Ishikawa (cell line): Measurements from ENCODE around the gene CSRP1.

Source experiments
- CEBPB ChIP-seq: IDR thresholded peaks from 2 replicates; pipeline ENCODE4 v1.6.1; 2012
- CREB1 ChIP-seq: IDR thresholded peaks from 2 replicates; pipeline ENCODE4 v1.6.1; 2012; ENCODE audit warnings: low read depth
- EGR1 ChIP-seq: IDR thresholded peaks from 2 replicates; pipeline ENCODE4 v1.6.1; 2012
- EP300 ChIP-seq: IDR thresholded peaks from 2 replicates; pipeline ENCODE4 v1.6.1; 2012; ENCODE audit warnings: borderline replicate concordance
- FOXM1 ChIP-seq: IDR thresholded peaks from 2 replicates; pipeline ENCODE4 v1.6.1; 2012; ENCODE audit warnings: low read depth, borderline replicate concordance
- MAX ChIP-seq: IDR thresholded peaks from 2 replicates; pipeline ENCODE4 v1.6.1; 2012
- NFIC ChIP-seq: IDR thresholded peaks from 2 replicates; pipeline ENCODE4 v1.6.1; 2012
- RAD21 ChIP-seq: IDR thresholded peaks from 2 replicates; pipeline ENCODE4 v1.6.1; 2012; ENCODE audit warnings: low read depth
- TAF1 ChIP-seq: IDR thresholded peaks from 2 replicates; pipeline ENCODE4 v1.6.1; 2012; ENCODE audit warnings: low read depth, mild to moderate bottlenecking
- TCF12 ChIP-seq: IDR thresholded peaks from 2 replicates; pipeline ENCODE4 v1.6.1; 2012; ENCODE audit warnings: low read depth
- TEAD4 ChIP-seq: IDR thresholded peaks from 2 replicates; pipeline ENCODE4 v1.6.1; 2012
- YY1 ChIP-seq: IDR thresholded peaks from 2 replicates; pipeline ENCODE4 v1.6.1; 2012; ENCODE audit warnings: low read depth
- ZBTB7A ChIP-seq: IDR thresholded peaks from 2 replicates; pipeline ENCODE4 v1.6.1; 2012; ENCODE audit warnings: low read depth
- TF ChIP-seq, protein P1 (sequence below): IDR thresholded peaks from 2 replicates; pipeline ENCODE4 v1.6.1; 2012
- TF ChIP-seq, protein P2 (sequence below): IDR thresholded peaks from 2 replicates; pipeline ENCODE4 v1.6.1; 2012; ENCODE audit warnings: low read depth, mild to moderate bottlenecking

CSRP1 gene

GRCh38 chr1:201542309-201543035 is 35.5 kb upstream of the CSRP1 start:
- TF ChIP-seq YY1 (no peak), EGR1 (no peak), EP300 (no peak), MAX (no peak), TAF1 (no peak), FOXM1 (no peak), TCF12 (no peak), CEBPB (no peak), CREB1 (no peak), NFIC (no peak), TEAD4 (no peak), ZBTB7A (no peak), RAD21 (no peak)
- TF ChIP-seq, protein P1, sequence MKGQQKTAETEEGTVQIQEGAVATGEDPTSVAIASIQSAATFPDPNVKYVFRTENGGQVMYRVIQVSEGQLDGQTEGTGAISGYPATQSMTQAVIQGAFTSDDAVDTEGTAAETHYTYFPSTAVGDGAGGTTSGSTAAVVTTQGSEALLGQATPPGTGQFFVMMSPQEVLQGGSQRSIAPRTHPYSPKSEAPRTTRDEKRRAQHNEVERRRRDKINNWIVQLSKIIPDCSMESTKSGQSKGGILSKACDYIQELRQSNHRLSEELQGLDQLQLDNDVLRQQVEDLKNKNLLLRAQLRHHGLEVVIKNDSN, result no peak
- TF ChIP-seq, protein P2, sequence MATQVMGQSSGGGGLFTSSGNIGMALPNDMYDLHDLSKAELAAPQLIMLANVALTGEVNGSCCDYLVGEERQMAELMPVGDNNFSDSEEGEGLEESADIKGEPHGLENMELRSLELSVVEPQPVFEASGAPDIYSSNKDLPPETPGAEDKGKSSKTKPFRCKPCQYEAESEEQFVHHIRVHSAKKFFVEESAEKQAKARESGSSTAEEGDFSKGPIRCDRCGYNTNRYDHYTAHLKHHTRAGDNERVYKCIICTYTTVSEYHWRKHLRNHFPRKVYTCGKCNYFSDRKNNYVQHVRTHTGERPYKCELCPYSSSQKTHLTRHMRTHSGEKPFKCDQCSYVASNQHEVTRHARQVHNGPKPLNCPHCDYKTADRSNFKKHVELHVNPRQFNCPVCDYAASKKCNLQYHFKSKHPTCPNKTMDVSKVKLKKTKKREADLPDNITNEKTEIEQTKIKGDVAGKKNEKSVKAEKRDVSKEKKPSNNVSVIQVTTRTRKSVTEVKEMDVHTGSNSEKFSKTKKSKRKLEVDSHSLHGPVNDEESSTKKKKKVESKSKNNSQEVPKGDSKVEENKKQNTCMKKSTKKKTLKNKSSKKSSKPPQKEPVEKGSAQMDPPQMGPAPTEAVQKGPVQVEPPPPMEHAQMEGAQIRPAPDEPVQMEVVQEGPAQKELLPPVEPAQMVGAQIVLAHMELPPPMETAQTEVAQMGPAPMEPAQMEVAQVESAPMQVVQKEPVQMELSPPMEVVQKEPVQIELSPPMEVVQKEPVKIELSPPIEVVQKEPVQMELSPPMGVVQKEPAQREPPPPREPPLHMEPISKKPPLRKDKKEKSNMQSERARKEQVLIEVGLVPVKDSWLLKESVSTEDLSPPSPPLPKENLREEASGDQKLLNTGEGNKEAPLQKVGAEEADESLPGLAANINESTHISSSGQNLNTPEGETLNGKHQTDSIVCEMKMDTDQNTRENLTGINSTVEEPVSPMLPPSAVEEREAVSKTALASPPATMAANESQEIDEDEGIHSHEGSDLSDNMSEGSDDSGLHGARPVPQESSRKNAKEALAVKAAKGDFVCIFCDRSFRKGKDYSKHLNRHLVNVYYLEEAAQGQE, result no peak

DNA sequence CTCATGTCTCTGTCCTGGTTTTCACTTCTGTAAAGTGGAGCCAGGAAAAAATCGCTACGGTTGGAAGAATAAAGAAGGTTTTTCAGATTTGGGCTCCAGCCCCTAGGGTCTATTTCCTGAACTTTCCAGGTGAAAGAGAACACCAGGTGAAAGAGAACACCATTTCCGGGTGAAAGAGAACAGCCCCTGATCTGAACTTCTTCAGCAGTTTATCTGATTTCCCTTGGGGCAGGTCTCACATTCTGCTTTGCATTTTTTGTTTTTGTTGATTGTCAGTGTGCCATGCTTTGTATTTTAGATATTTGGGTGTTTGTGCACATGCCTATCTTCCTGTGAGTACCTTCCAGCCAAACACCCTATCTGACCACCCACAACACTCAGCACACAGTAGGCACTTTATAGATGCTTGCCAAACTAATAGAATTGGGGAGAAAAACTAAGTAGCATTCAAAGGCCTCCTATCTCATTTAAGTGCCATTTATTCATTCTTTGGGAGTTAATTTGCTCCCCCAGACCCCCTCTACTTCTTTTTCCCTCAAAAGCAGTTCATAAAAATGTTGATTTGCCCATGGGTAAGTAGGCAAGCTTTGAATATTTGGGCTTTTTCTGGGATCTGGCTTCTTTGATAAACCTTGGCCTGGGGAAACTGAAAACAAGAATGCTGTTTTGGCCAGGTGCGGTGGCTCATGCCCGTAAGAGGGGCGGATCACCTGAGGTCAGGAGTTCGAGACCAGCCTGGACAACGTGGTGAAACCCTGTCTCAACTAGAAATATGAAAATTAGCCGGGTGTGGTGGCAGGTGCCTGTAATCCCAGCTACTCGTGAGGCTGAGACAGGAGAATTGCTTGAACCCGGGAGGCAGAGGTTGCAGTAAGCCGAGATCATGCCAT is 34.2 kb upstream of the CSRP1 start:
- TF ChIP-seq ZBTB7A (no peak), CREB1 (no peak), TAF1 (no peak), NFIC (no peak), YY1 (no peak), TCF12 (no peak)
- TF ChIP-seq, protein P2, result no peak

- TF ChIP-seq RAD21 (no peak), FOXM1 (no peak), MAX (no peak), TAF1 (no peak), EGR1 (no peak), TEAD4 (no peak), YY1 (no peak), TCF12 (no peak), CREB1 (no peak), ZBTB7A (no peak), CEBPB (no peak), NFIC (no peak)
- TF ChIP-seq, protein P2, result no peak
Measured at GRCh38 chr1:201539561-201540431, 32.9 kb upstream of the CSRP1 start.
